H9 (cell line): ENCODE data around the gene CATSPER1. TPM values are rescaled to one million over a fixed set of nuclear protein-coding genes. Genes with fewer than 3 reads are reported as not detected.

ENCODE experiments used
- DNase-seq: peaks from one replicate; pipeline ENCODE4 v3.0.0-alpha.2; 2017
- H2AFZ ChIP-seq: one replicate; pipeline ENCODE4 v1.6.1; 2013; ENCODE audit warnings: mild to moderate bottlenecking, low read length, control low read depth, moderate library complexity
- H2AK5ac ChIP-seq: 2 replicates; pipeline ENCODE4 v1.6.1; 2013; ENCODE audit warnings: low read length, control low read depth, mixed read lengths; ENCODE audit not compliant: insufficient read length
- H2BK120ac ChIP-seq: one replicate; pipeline ENCODE4 v1.6.1; 2013; ENCODE audit warnings: low read depth, mild to moderate bottlenecking, low read length, control low read depth, inconsistent platforms; ENCODE audit not compliant: poor library complexity, severe bottlenecking
- H2BK12ac ChIP-seq: 2 replicates; pipeline ENCODE4 v1.6.1; 2013; ENCODE audit warnings: low read length, control low read depth, mixed read lengths, low read depth; ENCODE audit not compliant: insufficient read length
- H2BK15ac ChIP-seq: 2 replicates; pipeline ENCODE4 v1.6.1; 2013; ENCODE audit warnings: low read depth, low read length, control low read depth
- H2BK20ac ChIP-seq: one replicate; pipeline ENCODE4 v1.6.1; 2013; ENCODE audit warnings: low read depth, mild to moderate bottlenecking, low read length, control low read depth, inconsistent platforms; ENCODE audit not compliant: poor library complexity, severe bottlenecking
- H2BK5ac ChIP-seq: 2 replicates; pipeline ENCODE4 v1.6.1; 2013; ENCODE audit warnings: low read length, control low read depth, mixed read lengths; ENCODE audit not compliant: insufficient read length
- H3K14ac ChIP-seq: 2 replicates; pipeline ENCODE4 v1.6.1; 2013; ENCODE audit warnings: low read length, control low read depth; ENCODE audit not compliant: insufficient read depth
- H3K18ac ChIP-seq: 2 replicates; pipeline ENCODE4 v1.6.1; 2013; ENCODE audit warnings: low read depth, mild to moderate bottlenecking, mixed read lengths, low read length, control low read depth; ENCODE audit not compliant: insufficient read length
- H3K23ac ChIP-seq: 2 replicates; pipeline ENCODE4 v1.6.1; 2013; ENCODE audit warnings: low read length, control low read depth, mixed read lengths, low read depth; ENCODE audit not compliant: insufficient read length
- H3K23me2 ChIP-seq: 2 replicates; pipeline ENCODE4 v1.6.1; 2013; ENCODE audit warnings: low read depth, mild to moderate bottlenecking, mixed read lengths, low read length, control low read depth; ENCODE audit not compliant: insufficient read length, poor library complexity, severe bottlenecking
- H3K27ac ChIP-seq: 2 replicates; pipeline ENCODE4 v1.5.1; 2013; ENCODE audit warnings: low read length, control low read depth, mixed read lengths, low read depth; ENCODE audit not compliant: insufficient read length
- H3K27me3 ChIP-seq: 2 replicates; pipeline ENCODE4 v1.6.1; 2013; ENCODE audit warnings: low read length, control low read depth, inconsistent platforms; ENCODE audit not compliant: insufficient read depth
- H3K4ac ChIP-seq: 2 replicates; pipeline ENCODE4 v1.6.1; 2013; ENCODE audit warnings: low read depth, mild to moderate bottlenecking, control low read depth, inconsistent platforms, low read length, moderate library complexity
- H3K4me1 ChIP-seq: 2 replicates; pipeline ENCODE4 v1.6.1; 2013; ENCODE audit warnings: low read length, control low read depth, inconsistent platforms; ENCODE audit not compliant: insufficient read depth
- H3K4me2 ChIP-seq: 2 replicates; pipeline ENCODE4 v1.6.1; 2013; ENCODE audit warnings: low read length, control low read depth, mixed read lengths; ENCODE audit not compliant: insufficient read length, insufficient read depth
- H3K56ac ChIP-seq: 2 replicates; pipeline ENCODE4 v1.6.1; 2013; ENCODE audit warnings: low read depth, mild to moderate bottlenecking, mixed read lengths, low read length, control low read depth; ENCODE audit not compliant: insufficient read length
- H3K79me1 ChIP-seq: 2 replicates; pipeline ENCODE4 v1.6.1; 2013; ENCODE audit warnings: low read depth, mild to moderate bottlenecking, moderate library complexity, low read length, control low read depth, inconsistent platforms; ENCODE audit not compliant: insufficient read depth, poor library complexity, severe bottlenecking
- H3K79me2 ChIP-seq: 2 replicates; pipeline ENCODE4 v1.6.1; 2013; ENCODE audit warnings: low read length, control low read depth, inconsistent platforms; ENCODE audit not compliant: insufficient read depth
- H3K9ac ChIP-seq: 2 replicates; pipeline ENCODE4 v1.6.1; 2013; ENCODE audit warnings: low read length, control low read depth, mixed read lengths; ENCODE audit not compliant: insufficient read length; ENCODE audit errors: extremely low read depth
- H3K9me3 ChIP-seq: one replicate; pipeline ENCODE4 v1.6.1; 2013; ENCODE audit warnings: low read depth, low read length, inconsistent platforms; ENCODE audit not compliant: control insufficient read depth
- H3T11ph ChIP-seq: one replicate; pipeline ENCODE4 v1.6.1; 2013; ENCODE audit warnings: mild to moderate bottlenecking, low read length, control low read depth, inconsistent platforms
- H4K20me1 ChIP-seq: one replicate; pipeline ENCODE4 v1.6.1; 2013; ENCODE audit not compliant: control insufficient read depth, insufficient read length, insufficient read depth
- H4K5ac ChIP-seq: 2 replicates; pipeline ENCODE4 v1.6.1; 2013; ENCODE audit warnings: low read depth, mild to moderate bottlenecking, mixed read lengths, low read length, control low read depth; ENCODE audit not compliant: insufficient read length
- H4K8ac ChIP-seq: replicated peaks from 2 replicates; pipeline ENCODE4 v1.6.1; 2013; ENCODE audit warnings: low read length, control low read depth, mixed read lengths, low read depth; ENCODE audit not compliant: insufficient read length
- H4K91ac ChIP-seq: 2 replicates; pipeline ENCODE4 v1.6.1; 2013; ENCODE audit warnings: low read depth, mild to moderate bottlenecking, moderate library complexity, mixed read lengths, low read length, control low read depth; ENCODE audit not compliant: insufficient read length
- H3K27ac Mint-ChIP-seq, 3 experiments: 2 replicates in 2 of 3; 3 replicates in 1 of 3; pipeline ENCODE4 v1.8.0; 2020 to 2021; ENCODE audit warnings: mixed read lengths in 3 of 3, mild to moderate bottlenecking in 1 of 3, moderate library complexity in 1 of 3
- H3K27me3 Mint-ChIP-seq: 2 replicates; pipeline ENCODE4 v1.8.0; 2021; ENCODE audit warnings: low read depth, mild to moderate bottlenecking, moderate library complexity, mixed read lengths
- H3K36me3 Mint-ChIP-seq, 3 experiments: 2 replicates in 2 of 3; 3 replicates in 1 of 3; pipeline ENCODE4 v1.8.0; 2020 to 2021; ENCODE audit warnings: low read depth in 3 of 3, mixed read lengths in 3 of 3; ENCODE audit not compliant: insufficient read depth in 1 of 3
- H3K4me1 Mint-ChIP-seq, 2 experiments: 2 replicates each; pipeline ENCODE4 v1.8.0; 2020; ENCODE audit warnings: mixed read lengths in 2 of 2
- H3K4me3 Mint-ChIP-seq, 2 experiments: 2 replicates in 1 of 2; 3 replicates in 1 of 2; pipeline ENCODE4 v1.8.0; 2020 to 2021; ENCODE audit warnings: mild to moderate bottlenecking in 2 of 2, mixed read lengths in 2 of 2, moderate library complexity in 1 of 2
- H3K9me3 Mint-ChIP-seq, 2 experiments: 2 replicates in 1 of 2; 3 replicates in 1 of 2; pipeline ENCODE4 v1.8.0; 2020; ENCODE audit warnings: mild to moderate bottlenecking in 2 of 2, mixed read lengths in 2 of 2, moderate library complexity in 1 of 2
- WGBS: extraction: QIAGEN DNeasy Blood & Tissue Kit; methylation state at CpG from one replicate; pipeline ENCODE4 v1.1.7; 2013; ENCODE audit warnings: missing lambda C conversion rate, low lambda C conversion rate, mixed read lengths; ENCODE audit not compliant: insufficient read length; ENCODE audit errors: extremely low coverage; 5-methylcytosine and 5-hydroxymethylcytosine counted together
- total RNA-seq: library from RNA; stranded (reverse); gene quantifications from 2 replicates; pipeline ENCODE4 v1.2.1, GENCODE V29; 2021
- TF ChIP-seq, protein P1 (sequence below): fragments of 200-600 bp; sonication (generic); conservative IDR thresholded peaks from 3 replicates; pipeline ENCODE4 v1.8.0; 2021; ENCODE audit warnings: antibody characterized with exemption, mild to moderate bottlenecking

CATSPER1 gene
- total RNA-seq, 1 experiment from 2014 or later, result not detected

DNA sequence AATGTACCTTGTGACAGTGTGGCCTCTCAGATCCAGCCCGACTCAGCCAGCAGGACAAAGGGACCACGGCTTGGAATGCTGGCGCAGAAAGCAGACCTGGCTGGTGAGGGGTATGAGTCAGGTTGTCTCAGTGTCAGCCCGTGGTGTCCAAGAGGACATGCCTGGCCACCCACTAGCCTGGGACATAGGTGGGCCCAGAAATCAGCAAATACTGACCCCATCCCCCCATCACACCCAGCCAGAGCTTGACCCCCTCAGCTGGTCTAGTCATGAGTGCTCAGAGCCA is 19.4 kb downstream of the CATSPER1 start:
- no peak overlapping the region for H4K91ac ChIP-seq
- H3K4ac ChIP-seq, result no peak overlapping the region
- no peak overlapping the region for H3K23ac ChIP-seq
- H2BK15ac ChIP-seq, result no peak overlapping the region
- H3T11ph ChIP-seq, result no peak overlapping the region
- H4K20me1 ChIP-seq, result no peaks in the 10 kb centered on the region
- H2BK5ac ChIP-seq, result no peak overlapping the region
- no peak overlapping the region for H3K18ac ChIP-seq
- H3K4me3 Mint-ChIP-seq, result no peak overlapping the region
- peaks cover 11 to 32% (median 23%) of the 10 kb centered on the region in 3 experiments for H3K36me3 Mint-ChIP-seq
- no peak overlapping the region for H2BK20ac ChIP-seq
- no peak overlapping the region for H4K5ac ChIP-seq
- no peak overlapping the region for H3K4me2 ChIP-seq
- TF ChIP-seq, protein P1, sequence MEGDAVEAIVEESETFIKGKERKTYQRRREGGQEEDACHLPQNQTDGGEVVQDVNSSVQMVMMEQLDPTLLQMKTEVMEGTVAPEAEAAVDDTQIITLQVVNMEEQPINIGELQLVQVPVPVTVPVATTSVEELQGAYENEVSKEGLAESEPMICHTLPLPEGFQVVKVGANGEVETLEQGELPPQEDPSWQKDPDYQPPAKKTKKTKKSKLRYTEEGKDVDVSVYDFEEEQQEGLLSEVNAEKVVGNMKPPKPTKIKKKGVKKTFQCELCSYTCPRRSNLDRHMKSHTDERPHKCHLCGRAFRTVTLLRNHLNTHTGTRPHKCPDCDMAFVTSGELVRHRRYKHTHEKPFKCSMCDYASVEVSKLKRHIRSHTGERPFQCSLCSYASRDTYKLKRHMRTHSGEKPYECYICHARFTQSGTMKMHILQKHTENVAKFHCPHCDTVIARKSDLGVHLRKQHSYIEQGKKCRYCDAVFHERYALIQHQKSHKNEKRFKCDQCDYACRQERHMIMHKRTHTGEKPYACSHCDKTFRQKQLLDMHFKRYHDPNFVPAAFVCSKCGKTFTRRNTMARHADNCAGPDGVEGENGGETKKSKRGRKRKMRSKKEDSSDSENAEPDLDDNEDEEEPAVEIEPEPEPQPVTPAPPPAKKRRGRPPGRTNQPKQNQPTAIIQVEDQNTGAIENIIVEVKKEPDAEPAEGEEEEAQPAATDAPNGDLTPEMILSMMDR, result no peak
- H3K9me3 ChIP-seq, result no peaks in the 10 kb centered on the region
- no CpG with 5 or more reads among the region's 4 CpGs for WGBS
- H3K79me2 ChIP-seq, result peaks cover 3% of the 10 kb centered on the region; the same call in 1 of the 2 replicates
- H2AK5ac ChIP-seq, result no peak overlapping the region
- H3K9me3 Mint-ChIP-seq, result no peaks in the 10 kb centered on the region
- H2AFZ ChIP-seq, result no peak overlapping the region
- peaks cover 9% of the 10 kb centered on the region for H3K23me2 ChIP-seq
- no peak overlapping the region for H3K56ac ChIP-seq
- no peak overlapping the region; the same call in 1 of the 2 replicates for H3K14ac ChIP-seq
- no peak overlapping the region for H2BK12ac ChIP-seq
- H3K27ac ChIP-seq, result no peak overlapping the region
- H3K27ac Mint-ChIP-seq, result peak overlapping the region; percentile 65 to 91 (median 84); a peak in 2 of 7 replicates
- peaks cover 24 to 37% of the 10 kb centered on the region in 2 experiments for H3K4me1 Mint-ChIP-seq
- H3K27me3 Mint-ChIP-seq, result no peaks in the 10 kb centered on the region; the same call in 1 of the 2 replicates
- H3K79me1 ChIP-seq, result no peaks in the 10 kb centered on the region
- H4K8ac ChIP-seq, result no peak overlapping the region
- no peak overlapping the region for H2BK120ac ChIP-seq
- DNase-seq, result no peak
- no peak overlapping the region for H3K9ac ChIP-seq
- peaks cover 4% of the 10 kb centered on the region; the same call in 1 of the 2 replicates for H3K27me3 ChIP-seq
- H3K4me1 ChIP-seq, result no peaks in the 10 kb centered on the region
